Progenitor cell of endocrine pancreas (in vitro differentiated cells): Measurements from ENCODE around the gene NDP. TPM values are rescaled to one million over a fixed set of nuclear protein-coding genes. Genes with fewer than 3 reads are reported as not detected.

ENCODE experiments used
- DNase-seq: peaks from one replicate; pipeline ENCODE4 v3.0.0; 2021; ENCODE audit warnings: low spot score; ENCODE audit not compliant: unreplicated experiment
- H3K27ac Mint-ChIP-seq: 2 replicates; pipeline ENCODE4 v1.8.0; 2021; ENCODE audit warnings: mild to moderate bottlenecking, moderate library complexity, mixed read lengths
- H3K27me3 Mint-ChIP-seq: 2 replicates; pipeline ENCODE4 v1.8.0; 2021; ENCODE audit warnings: mixed read lengths
- H3K36me3 Mint-ChIP-seq: 2 replicates; pipeline ENCODE4 v1.8.0; 2022; ENCODE audit warnings: mixed read lengths; ENCODE audit not compliant: insufficient read depth
- H3K4me1 Mint-ChIP-seq: 2 replicates; pipeline ENCODE4 v1.8.0; 2021; ENCODE audit warnings: low read depth, mixed read lengths
- H3K4me3 Mint-ChIP-seq: 2 replicates; pipeline ENCODE4 v1.8.0; 2021; ENCODE audit warnings: low read depth, mild to moderate bottlenecking, moderate library complexity, mixed read lengths
- H3K9me3 Mint-ChIP-seq: 2 replicates; pipeline ENCODE4 v1.8.0; 2021; ENCODE audit warnings: low read depth, mixed read lengths
- CTCF ChIP-seq: fragments of 200-600 bp; sonication (generic); IDR thresholded peaks from one replicate; pipeline ENCODE4 v1.5.0; 2021; ENCODE audit warnings: antibody characterized with exemption, mild to moderate bottlenecking; ENCODE audit not compliant: unreplicated experiment
- total RNA-seq: library from RNA; stranded (reverse); gene quantifications from 2 replicates; pipeline ENCODE4 v1.2.1, GENCODE V29; 2021

NDP gene
- total RNA-seq, 1 donor from 2014 or later: not detected

- no peak overlapping the region for H3K4me3 Mint-ChIP-seq
- no peak for DNase-seq
- no peak overlapping the region for H3K27ac Mint-ChIP-seq
- H3K36me3 Mint-ChIP-seq: no peaks in the 10 kb centered on the region
- no peaks in the 10 kb centered on the region for H3K4me1 Mint-ChIP-seq
- H3K9me3 Mint-ChIP-seq: peaks cover 17% of the 10 kb centered on the region
- H3K27me3 Mint-ChIP-seq: peaks cover 11% of the 10 kb centered on the region
- TF ChIP-seq CTCF: no peak
Measured at GRCh38 chrX:43964936-43965335, 8.3 kb downstream of the NDP start.

GRCh38 chrX:43963726-43964125 lies 9.5 kb downstream of the NDP start:
- no peak overlapping the region for H3K4me3 Mint-ChIP-seq
- H3K27ac Mint-ChIP-seq: no peak overlapping the region
- H3K9me3 Mint-ChIP-seq: peaks cover 17% of the 10 kb centered on the region
- DNase-seq: no peak
- H3K4me1 Mint-ChIP-seq: no peaks in the 10 kb centered on the region
- no peak for TF ChIP-seq CTCF
- H3K27me3 Mint-ChIP-seq: peaks cover 7% of the 10 kb centered on the region
- no peaks in the 10 kb centered on the region for H3K36me3 Mint-ChIP-seq

GRCh38 chrX:43962636-43963035 lies 10.6 kb downstream of the NDP start:
- Mint-ChIP-seq H3K4me3 (no peak overlapping the region), H3K27me3 (peaks cover 2% of the 10 kb centered on the region), H3K27ac (no peak overlapping the region), H3K4me1 (peaks cover 3% of the 10 kb centered on the region), H3K36me3 (no peaks in the 10 kb centered on the region), H3K9me3 (peaks cover 17% of the 10 kb centered on the region)
- no peak for TF ChIP-seq CTCF
- DNase-seq: no peak

GRCh38 chrX:43961699-43962098 lies 11.5 kb downstream of the NDP start:
- Mint-ChIP-seq H3K4me1 (peaks cover 3% of the 10 kb centered on the region), H3K27me3 (peaks cover 2% of the 10 kb centered on the region), H3K36me3 (no peaks in the 10 kb centered on the region), H3K4me3 (no peak overlapping the region), H3K27ac (no peak overlapping the region), H3K9me3 (peaks cover 17% of the 10 kb centered on the region)
- TF ChIP-seq CTCF: no peak
- DNase-seq: no peak

GRCh38 chrX:43958529-43958928 lies 14.7 kb downstream of the NDP start:
- peaks cover 17% of the 10 kb centered on the region for H3K9me3 Mint-ChIP-seq

More at GRCh38 chrX:43958529-43958928, 14.7 kb downstream of the NDP start:
- TF ChIP-seq CTCF: peak; percentile 72
- DNase-seq: no peak
- Mint-ChIP-seq H3K4me3 (no peak overlapping the region), H3K27ac (no peak overlapping the region), H3K36me3 (no peaks in the 10 kb centered on the region), H3K4me1 (peaks cover 3% of the 10 kb centered on the region), H3K27me3 (peaks cover 5% of the 10 kb centered on the region)
